Measurements from ENCODE around the gene MIPEP. TPM values are rescaled to one million over a fixed set of nuclear protein-coding genes. Genes with fewer than 3 reads are reported as not detected.

MIPEP gene
- total and polyA plus RNA-seq, 10 of the 15 experiments (the other 5 are each of a cell fraction or from before 2014, with no cell fraction given) = 15.6 to 56.2 (median 29.8) TPM

DNA sequence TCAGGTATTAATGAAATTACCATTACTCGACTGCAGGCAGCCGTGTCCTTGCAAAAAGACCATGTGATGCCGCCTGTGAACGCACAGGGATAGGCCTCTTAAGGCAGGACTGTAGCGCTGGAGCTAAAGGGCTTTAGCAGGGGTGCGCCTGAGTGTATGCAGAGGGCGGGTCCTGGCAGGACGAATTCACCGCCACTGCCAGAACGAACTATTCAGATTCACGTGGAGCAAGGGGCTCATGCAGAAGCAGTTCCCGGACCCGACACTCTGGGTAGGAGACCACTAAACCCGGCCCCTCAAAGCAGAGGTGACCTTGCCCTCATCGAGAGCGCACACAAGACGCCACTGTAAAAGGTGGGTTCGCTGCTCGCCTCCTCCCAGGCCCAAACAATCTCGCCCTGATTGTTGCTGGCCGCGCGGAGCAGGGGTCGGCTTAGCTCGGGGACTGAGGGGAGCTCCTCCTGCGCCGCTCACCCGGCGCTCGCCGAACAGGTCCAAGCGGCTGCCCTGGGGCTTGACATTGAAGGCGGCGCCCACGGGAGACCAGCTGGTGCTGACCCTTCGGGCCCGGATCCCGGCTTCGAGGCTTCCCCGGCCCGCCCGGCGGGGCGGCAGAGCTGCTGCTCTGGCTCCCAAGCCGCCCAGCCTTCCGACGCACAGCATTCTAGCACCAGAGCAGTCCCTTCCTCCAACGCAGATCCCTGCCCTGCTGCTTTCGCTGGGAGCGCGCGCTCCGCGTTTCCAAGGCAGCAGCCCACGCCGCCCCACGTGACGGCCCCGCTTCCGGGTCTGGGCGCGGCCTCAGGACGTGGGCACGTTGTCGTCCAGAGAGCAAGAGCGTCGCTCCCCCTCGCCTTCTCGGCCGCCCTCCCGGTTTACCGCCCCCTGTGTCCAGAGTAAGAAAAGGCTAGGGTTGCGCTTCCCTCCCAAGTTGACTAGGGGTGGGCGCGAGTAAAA, at the start of gene MIPEP (continued):
- TF ChIP-seq MYB (IDR thresholded peaks at IDR 0.05; ENCODE audit: borderline replicate concordance, low read depth, low read length) (no peak), RFX5 (IDR thresholded peaks at IDR 0.05; ENCODE audit: low read depth, low read length) (0 out of 2 replicates have a peak, but pooled peaks have one; percentile 24), FOXM1 (IDR thresholded peaks at IDR 0.05; ENCODE audit: low read depth, low read length) (peak; percentile 49; the same call in 1 of the 2 replicates), SREBF2 (IDR thresholded peaks at IDR 0.05; ENCODE audit: low read length) (no peak), BHLHE40 (IDR thresholded peaks at IDR 0.05; ENCODE audit: borderline replicate concordance in 1 of 2, low read depth in 2 of 2, low read length in 1 of 2) (peak; percentile 89 to 94), ZNF274 (IDR thresholded peaks at IDR 0.05; ENCODE audit: insufficient read depth, insufficient read length) (no peak), ZNF24 (IDR thresholded peaks at IDR 0.05) (no peak), GABPA (IDR thresholded peaks at IDR 0.05; ENCODE audit: low read depth) (0 out of 2 replicates have a peak, but pooled peaks have one; percentile 38), ZNF384 (IDR thresholded peaks at IDR 0.05; ENCODE audit: borderline replicate concordance, low read depth, low read length) (no peak), POU2F2 (IDR thresholded peaks at IDR 0.05; ENCODE audit: borderline replicate concordance, low read depth, low read length) (peak; percentile 66; the same call in 1 of the 3 replicates), MXI1 (IDR thresholded peaks at IDR 0.05; ENCODE audit: low read depth, low read length) (peak; percentile 97), SMAD5 (IDR thresholded peaks at IDR 0.05; ENCODE audit: low read depth) (no peak), EGR1 (IDR thresholded peaks at IDR 0.05; ENCODE audit: borderline replicate concordance in 1 of 2, low read depth in 2 of 2, low read length in 2 of 2) (peak; percentile 90 to 96), NR2C1 (IDR thresholded peaks at IDR 0.05) (0 out of 2 replicates have a peak, but pooled peaks have one; percentile 20), RUNX3 (IDR thresholded peaks at IDR 0.05; ENCODE audit: low read length) (peak; percentile 94)
- TF ChIP-seq, protein P1, sequence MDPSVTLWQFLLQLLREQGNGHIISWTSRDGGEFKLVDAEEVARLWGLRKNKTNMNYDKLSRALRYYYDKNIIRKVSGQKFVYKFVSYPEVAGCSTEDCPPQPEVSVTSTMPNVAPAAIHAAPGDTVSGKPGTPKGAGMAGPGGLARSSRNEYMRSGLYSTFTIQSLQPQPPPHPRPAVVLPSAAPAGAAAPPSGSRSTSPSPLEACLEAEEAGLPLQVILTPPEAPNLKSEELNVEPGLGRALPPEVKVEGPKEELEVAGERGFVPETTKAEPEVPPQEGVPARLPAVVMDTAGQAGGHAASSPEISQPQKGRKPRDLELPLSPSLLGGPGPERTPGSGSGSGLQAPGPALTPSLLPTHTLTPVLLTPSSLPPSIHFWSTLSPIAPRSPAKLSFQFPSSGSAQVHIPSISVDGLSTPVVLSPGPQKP (IDR thresholded peaks at IDR 0.05; ENCODE audit: low read depth, low read length) = peak; percentile 85
- TF ChIP-seq, protein P2, sequence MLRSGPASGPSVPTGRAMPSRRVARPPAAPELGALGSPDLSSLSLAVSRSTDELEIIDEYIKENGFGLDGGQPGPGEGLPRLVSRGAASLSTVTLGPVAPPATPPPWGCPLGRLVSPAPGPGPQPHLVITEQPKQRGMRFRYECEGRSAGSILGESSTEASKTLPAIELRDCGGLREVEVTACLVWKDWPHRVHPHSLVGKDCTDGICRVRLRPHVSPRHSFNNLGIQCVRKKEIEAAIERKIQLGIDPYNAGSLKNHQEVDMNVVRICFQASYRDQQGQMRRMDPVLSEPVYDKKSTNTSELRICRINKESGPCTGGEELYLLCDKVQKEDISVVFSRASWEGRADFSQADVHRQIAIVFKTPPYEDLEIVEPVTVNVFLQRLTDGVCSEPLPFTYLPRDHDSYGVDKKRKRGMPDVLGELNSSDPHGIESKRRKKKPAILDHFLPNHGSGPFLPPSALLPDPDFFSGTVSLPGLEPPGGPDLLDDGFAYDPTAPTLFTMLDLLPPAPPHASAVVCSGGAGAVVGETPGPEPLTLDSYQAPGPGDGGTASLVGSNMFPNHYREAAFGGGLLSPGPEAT (IDR thresholded peaks at IDR 0.05; ENCODE audit: low read depth) = no peak; the same call in 1 of the 2 replicates
- TF ChIP-seq, protein P3, sequence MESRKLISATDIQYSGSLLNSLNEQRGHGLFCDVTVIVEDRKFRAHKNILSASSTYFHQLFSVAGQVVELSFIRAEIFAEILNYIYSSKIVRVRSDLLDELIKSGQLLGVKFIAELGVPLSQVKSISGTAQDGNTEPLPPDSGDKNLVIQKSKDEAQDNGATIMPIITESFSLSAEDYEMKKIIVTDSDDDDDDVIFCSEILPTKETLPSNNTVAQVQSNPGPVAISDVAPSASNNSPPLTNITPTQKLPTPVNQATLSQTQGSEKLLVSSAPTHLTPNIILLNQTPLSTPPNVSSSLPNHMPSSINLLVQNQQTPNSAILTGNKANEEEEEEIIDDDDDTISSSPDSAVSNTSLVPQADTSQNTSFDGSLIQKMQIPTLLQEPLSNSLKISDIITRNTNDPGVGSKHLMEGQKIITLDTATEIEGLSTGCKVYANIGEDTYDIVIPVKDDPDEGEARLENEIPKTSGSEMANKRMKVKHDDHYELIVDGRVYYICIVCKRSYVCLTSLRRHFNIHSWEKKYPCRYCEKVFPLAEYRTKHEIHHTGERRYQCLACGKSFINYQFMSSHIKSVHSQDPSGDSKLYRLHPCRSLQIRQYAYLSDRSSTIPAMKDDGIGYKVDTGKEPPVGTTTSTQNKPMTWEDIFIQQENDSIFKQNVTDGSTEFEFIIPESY (IDR thresholded peaks at IDR 0.05) = no peak
- TF ChIP-seq, protein P4, sequence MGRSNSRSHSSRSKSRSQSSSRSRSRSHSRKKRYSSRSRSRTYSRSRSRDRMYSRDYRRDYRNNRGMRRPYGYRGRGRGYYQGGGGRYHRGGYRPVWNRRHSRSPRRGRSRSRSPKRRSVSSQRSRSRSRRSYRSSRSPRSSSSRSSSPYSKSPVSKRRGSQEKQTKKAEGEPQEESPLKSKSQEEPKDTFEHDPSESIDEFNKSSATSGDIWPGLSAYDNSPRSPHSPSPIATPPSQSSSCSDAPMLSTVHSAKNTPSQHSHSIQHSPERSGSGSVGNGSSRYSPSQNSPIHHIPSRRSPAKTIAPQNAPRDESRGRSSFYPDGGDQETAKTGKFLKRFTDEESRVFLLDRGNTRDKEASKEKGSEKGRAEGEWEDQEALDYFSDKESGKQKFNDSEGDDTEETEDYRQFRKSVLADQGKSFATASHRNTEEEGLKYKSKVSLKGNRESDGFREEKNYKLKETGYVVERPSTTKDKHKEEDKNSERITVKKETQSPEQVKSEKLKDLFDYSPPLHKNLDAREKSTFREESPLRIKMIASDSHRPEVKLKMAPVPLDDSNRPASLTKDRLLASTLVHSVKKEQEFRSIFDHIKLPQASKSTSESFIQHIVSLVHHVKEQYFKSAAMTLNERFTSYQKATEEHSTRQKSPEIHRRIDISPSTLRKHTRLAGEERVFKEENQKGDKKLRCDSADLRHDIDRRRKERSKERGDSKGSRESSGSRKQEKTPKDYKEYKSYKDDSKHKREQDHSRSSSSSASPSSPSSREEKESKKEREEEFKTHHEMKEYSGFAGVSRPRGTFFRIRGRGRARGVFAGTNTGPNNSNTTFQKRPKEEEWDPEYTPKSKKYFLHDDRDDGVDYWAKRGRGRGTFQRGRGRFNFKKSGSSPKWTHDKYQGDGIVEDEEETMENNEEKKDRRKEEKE (IDR thresholded peaks at IDR 0.05) = no peak

All from GM12878 (cell line).